Renal pelvis (tissue), 4 donors: ENCODE results near the gene DLGAP1. TPM values are rescaled to one million over a fixed set of nuclear protein-coding genes. Genes with fewer than 3 reads are reported as not detected.
"Not testable (repeated sequence)": the region's sequence is repeated elsewhere in the genome, so short reads cannot be mapped to it uniquely, and the experiment has no call there.

Experiments
- DNase-seq: peaks from one replicate; pipeline ENCODE4 v3.0.0-alpha.2; 2013
- polyA plus RNA-seq, 3 donors: library from polyadenylated mRNA; unstranded; fragments of 120-200 nt; gene quantifications; one replicate each; pipeline ENCODE4 v1.2.1, GENCODE V29; 2013; ENCODE audit not compliant: insufficient read length in 3 of 3

Gene DLGAP1
- polyA plus RNA-seq, 3 donors = 4.7 to 5.1 (median 5.0) TPM

DNA sequence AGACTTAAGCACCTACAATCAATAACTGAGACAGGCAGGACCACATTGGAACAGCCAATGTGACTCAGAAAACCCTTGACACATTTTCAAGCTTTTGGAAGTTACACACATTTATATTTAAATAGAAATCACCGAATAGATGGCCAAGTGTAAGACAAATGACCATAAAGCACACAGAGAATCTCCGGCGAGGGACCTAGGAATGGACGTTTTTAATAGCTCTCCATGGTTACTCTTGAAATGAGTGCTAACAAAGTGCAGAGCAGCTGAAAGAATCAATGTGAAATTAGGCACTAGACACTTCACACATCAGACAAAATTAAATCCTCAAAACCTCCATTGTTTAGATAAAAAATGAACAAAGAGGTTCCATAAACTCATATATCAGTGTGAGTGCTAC, 376.9 kb downstream of the DLGAP1 start:
- DNase-seq = no peak

- DNase-seq = no peak
These were observed 377.4 kb downstream of the DLGAP1 start for GRCh38 chr18:4077721-4078120.

DNA sequence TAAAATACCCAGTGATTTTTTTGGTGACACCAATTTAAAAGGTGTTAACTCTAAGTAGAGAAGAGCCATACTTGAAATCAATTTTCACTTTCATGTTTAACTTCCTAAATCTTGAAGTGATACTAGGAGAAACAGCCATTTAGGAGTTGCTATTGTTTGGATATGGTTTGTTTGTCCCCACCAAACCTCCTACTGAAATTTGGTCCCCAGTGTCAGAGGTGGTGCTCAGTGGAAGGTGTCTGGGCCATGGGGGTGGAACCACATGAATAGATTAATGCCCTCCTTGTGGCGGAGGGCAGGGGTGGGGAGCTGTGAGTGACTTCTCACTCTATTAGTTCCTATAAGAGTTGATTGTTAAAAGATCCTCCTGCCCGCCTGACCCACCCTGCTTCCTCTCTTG, 377.9 kb downstream of the DLGAP1 start:
- DNase-seq = no peak

GRCh38 chr18:4074647-4075046, 380.5 kb downstream of the DLGAP1 start:
- no peak for DNase-seq

- DNase-seq = no peak
These were observed 385.9 kb downstream of the DLGAP1 start for GRCh38 chr18:4069183-4069582.

- DNase-seq = peak; percentile 40
These were observed 386.5 kb downstream of the DLGAP1 start for GRCh38 chr18:4068552-4069158.

- DNase-seq = no peak
These were observed 391.6 kb downstream of the DLGAP1 start for GRCh38 chr18:4063545-4063944.

- no peak for DNase-seq
These were observed 394.5 kb downstream of the DLGAP1 start for GRCh38 chr18:4060427-4061281.

GRCh38 chr18:4058179-4058578, 396.9 kb downstream of the DLGAP1 start:
- no peak for DNase-seq

- DNase-seq = no peak
These were observed 414.6 kb downstream of the DLGAP1 start for GRCh38 chr18:4040391-4041092.

DNA sequence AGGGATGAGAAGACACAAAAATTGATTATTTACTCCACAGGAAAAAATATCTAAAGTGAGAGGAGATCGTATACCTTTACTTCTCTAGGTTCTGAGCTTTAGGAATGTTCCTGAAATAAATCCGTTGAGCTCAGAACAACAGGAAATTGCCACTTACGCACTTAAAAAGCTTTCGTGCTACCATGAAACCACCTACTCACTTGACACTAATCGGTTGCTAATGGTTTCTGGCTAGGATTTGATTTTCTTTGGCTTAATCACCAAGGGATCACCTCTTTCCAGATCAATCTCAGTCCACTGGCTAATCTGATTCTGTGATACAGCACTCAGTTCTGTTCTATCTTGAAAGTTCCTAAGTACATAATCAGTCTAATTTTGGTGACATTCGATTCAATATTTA, 419.6 kb downstream of the DLGAP1 start:
- no peak for DNase-seq

- DNase-seq = not testable (repeated sequence)
These were observed 420.3 kb downstream of the DLGAP1 start for GRCh38 chr18:4034815-4035214.

DNA sequence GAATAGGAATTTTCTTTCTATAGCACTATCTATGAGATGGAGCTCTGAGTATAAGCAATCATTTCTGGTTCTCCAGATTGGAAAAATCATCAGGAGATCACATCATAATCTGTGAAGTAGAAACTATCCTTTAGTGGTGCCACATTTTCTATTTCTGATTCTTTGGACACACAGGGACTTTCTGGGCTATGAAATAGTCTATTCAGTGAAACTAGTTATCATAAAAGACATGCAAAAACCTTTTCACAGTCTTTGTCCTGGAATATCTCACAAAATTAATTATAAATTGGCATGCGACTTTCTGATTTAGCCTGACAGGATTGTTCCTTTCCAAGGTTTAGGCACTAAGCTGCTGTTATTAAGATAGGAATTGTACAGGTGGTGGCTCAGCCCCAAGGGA, 428.6 kb downstream of the DLGAP1 start:
- no peak for DNase-seq

DNA sequence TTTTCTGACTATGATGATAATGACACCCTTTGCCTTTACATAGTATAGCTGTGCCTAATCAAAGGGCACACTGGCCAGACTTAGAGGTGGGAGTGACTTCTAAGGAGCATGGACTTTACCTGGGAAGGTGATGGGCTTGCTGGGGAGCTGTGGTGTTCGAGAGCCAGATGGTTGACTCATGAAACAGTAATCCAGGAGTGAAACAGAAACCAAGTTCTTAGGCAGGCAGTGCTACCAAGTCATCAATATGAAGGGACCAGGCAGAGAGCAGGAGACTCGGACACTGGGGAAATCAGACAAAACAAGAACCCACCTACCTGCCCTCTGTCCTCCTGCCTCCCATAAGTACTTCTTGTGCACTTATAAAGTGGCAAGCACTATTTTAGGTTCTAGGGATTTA, 430.4 kb downstream of the DLGAP1 start:
- no peak for DNase-seq

DNA sequence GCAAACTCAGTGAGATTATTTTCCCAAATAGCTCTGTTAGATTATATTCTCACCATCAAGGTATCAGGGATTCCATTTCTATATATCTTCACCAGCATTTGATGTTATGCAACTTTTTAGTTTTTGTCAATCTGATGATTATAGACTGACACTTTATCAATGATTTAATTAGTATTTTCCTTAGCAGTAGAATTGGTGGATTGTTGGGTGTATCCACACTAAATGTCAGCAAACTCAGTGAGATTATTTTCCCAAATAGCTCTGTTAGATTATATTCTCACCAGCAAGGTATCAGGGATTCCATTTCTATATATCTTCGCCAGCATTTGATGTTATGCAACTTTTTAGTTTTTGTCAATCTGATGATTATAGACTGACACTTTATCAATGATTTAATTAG, 432.4 kb downstream of the DLGAP1 start:
- not testable (repeated sequence) for DNase-seq

- no peak for DNase-seq
These were observed 435.1 kb downstream of the DLGAP1 start for GRCh38 chr18:4020026-4020425.

DNA sequence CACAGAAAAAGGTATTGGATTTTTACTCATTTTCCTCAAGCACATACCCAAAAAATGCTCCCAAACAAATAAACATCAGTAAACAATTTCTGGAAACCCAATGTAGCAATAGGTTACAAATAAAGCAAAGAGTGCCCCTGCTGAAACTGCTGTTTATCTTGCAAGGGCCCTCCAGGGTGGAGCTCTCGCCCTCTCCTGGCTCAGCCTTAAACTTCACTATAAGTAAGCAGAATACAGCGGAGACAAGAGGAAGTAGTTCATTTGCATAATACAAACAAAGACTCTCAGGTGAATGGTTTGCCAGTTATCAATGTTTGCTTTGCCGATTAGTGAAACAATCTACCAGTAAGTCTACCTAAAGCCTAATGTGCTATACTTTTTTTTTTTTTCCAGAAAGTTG, 437.6 kb downstream of the DLGAP1 start:
- no peak for DNase-seq

- DNase-seq = no peak
These were observed 438.6 kb downstream of the DLGAP1 start for GRCh38 chr18:4016391-4017049.

DNA sequence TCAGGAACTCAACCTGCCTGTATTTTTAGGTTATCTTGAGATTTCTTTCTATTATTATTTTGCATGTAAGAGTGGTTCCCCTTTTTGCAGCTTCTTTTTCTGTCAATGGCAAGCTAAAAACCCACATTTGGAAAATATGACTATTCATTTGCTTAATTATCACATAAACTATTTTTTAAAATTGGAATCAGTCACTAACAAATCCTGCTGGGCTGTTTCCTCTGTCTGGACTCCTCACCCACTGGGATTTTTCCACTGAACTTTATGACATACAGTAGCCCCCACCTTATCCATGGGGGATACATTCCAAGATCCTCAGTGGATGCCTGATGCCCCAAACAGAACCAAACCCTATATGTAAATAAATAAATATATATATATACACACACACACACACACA, 447.3 kb downstream of the DLGAP1 start:
- no peak for DNase-seq

DNA sequence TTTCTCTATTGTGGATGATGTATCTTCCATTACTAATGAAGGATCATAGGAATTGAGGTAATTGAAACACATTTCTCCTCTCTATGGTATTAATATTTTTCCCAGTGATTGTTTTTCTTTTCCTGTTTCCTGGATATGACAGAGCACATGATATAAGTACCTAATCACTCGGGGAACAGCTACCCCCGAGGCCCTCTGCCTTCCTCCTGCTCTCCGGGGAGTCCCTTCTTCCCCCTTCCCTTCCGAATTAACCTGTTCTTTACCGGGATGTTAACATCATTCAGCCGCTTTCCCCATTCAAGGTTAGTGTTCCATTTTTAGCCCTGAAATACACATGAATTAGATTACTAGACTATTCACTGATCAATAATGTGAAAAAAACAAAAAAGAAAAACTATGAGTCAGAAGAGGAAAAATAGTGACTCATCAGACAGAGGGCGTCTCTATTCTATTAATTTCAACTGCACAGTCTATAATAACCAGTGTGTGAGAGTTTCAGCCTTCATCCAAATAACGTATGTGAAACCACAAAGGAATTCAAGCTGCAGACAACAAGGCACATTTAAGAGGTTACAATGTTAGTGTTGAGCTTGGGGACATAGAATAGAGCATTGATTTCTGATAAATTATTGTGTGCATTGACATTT, 450.8 kb downstream of the DLGAP1 start:
- no peak for DNase-seq

DNA sequence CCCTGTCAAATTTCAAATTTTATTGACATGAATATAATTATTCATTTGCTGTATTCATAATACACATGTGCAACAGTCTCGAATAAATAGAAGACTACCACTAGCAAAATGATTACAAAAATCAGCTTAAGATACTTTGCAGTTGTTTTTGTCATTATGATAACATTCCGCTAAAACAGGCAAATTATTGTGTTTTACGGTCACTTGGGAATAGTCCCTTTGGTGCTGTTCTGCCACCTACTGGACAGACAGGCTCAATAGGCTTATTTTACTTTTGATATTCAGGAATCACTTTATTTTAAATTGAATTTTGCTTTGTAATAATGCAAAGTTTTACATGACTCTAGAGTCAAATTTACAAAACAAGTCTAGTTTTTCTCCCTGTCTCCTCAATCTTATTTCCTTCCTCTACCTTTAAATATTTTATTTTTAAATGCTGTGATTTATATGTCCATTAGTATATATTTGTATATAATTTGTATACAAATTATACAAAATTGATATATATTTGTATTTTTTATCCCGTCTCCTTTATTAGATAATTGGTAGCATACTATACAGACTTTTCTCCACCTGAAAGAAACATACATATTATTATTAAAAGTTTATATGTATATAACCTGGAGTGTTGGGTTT, 456.3 kb downstream of the DLGAP1 start:
- DNase-seq = peak; percentile 27
